NCI-H146 (cell line): ENCODE measurements around the gene MAF.

Experiments used
- DNase-seq: peaks from one replicate; lab custom pipeline; 2025; lab: John Stamatoyannopoulos, UW

The MAF gene

DNA sequence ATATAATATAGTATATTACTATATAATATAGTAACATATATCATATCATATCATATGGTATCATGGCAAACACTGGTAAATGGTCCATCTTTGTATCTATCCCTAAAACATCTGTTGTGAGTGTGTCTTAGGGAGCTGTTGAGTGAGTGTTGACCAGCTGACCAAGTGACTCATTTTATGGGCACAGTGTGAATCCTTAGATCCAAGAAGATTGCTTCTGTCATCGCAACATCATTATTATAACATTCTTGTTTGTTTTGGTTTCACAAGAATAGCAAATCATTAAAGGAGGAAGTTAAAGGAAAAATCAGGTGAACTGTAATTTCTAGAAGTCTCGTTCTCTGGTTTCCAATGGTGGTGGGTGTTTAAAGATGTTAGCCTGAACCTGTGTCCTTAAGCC, 11.7 kb upstream of the MAF start:
- no peak for DNase-seq

DNA sequence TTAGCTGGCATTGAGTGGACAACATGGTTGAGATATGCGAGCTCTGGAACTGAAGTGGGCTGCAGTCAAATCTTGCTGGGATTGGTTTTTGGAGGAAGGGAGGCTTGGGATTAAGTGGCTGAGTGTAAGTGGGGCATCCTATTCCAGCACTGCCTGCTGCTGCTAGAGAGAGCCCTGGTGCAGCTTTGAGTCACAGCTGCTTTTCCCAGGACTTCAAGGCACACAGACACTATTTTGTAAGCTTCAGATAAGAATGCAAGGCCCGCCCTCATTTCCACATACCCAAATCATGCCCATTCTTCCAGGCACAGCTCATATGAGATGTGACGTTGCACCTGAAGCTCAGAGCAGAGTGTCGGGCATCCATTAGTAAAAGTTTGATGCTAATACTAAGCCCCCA, 10.2 kb upstream of the MAF start:
- no peak for DNase-seq

DNA sequence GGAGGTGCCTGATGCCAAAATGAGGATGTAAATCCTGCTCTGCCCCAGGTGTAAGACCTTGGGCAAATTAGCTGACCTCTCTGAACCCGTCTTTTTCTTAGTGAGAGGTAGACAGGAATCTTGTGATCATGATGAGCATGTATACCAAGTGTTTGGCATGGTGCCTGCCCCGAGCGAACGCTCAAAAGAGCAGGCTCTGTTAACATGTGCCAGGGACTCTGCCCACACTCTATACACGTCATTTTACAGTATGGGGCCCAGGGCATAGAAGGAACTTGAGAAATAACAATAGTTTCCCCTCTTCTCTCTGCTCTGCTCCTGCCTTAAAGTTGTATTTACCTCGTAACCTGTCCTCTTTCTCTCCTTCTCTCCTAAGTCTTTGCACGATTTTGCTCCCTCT, 9.3 kb upstream of the MAF start:
- no peak for DNase-seq

DNA sequence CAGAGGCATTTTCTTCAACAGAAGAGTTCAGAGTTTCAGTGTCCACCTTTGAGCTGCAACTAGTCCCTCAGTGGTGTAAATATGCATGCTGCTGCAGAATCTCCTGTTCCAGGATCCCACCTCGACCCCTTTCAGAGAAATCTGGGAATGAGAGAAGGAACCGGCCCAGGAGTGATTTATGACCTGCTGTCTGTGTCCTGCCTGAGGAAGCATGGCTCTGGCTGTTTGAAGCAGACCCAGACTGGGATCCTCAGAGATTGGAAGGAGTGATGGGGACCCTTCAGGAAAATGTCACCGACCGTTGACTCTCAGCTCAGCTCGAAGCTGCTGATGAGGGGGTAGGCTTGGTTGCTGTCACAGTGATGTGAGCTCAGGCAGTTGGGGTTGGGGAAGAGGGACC, 8.4 kb upstream of the MAF start:
- no peak for DNase-seq

DNA sequence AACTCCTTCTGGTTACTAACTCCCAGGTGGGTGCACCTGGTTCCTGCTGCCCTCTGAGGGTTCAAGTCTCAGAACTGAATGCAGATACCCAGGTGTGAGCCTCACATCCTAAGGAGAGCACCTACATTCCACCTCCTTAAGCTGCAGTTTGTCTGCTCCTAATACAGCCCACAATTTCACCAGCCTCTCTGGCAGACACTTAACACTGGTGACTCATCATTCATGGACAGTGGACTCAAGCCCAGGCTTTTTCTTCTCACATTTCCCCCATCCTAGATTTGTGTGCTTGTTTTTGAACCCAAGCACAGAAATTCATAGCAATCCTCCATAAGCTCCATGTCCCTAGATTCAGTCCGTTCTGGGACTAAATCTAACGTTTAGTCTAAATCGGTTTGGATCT, 7.0 kb upstream of the MAF start:
- no peak for DNase-seq

DNA sequence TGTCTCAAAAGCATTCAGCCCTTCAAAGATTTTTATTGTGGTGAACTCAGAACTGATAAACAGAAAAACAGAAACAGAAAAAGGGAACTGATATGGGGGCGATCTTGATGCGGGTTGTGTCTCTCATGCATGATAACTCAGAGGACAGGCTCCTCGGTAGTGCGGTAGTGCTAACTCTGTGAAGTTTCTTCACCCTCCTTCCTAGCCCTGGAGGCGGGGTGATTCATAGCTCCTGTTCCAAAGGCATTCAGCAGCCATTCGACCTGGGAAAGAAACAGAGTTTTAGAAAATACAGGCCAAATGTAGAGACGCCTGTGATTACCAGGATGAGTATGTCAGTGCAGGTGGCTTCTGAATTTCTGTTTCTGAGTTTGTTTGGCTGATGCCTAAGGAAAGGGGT, 5.5 kb upstream of the MAF start:
- DNase-seq = no peak

DNA sequence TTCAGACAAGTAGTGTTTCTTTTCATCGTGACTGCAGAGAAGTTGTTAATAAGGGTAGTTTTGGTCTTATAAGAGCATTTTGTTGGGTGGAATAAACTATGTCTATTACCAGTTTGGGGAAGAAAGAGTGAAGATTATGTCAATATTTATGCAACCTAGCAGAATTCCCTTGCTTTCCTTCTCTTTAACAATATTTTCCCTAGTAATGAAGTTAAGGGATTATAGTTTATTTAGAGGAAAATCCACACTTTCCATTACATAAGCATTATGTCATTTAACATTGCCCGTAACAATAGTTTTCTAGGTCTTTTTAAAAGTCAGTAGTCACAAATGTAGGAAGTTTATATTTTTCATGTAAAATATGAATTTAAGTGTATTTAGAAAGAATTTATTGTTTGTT, 2.5 kb upstream of the MAF start:
- DNase-seq = no peak

DNA sequence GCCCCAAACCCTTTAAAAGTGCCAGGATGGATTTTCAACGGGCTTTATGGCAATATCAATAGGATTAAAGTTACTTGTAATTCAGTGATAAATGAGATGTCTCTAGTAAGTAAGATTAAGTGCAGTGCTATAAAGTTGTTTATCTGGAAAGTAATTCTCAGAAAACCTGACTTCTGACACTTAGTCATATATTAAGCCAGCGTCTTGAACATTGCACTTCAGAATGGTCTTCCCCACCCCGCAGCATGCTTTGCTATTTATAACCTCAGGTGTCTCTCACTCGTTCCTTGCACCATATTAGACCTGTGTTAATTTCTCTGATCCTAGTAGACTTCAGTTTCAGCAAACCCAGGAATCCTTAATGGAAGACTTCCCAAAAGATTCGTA, 2.1 kb upstream of the MAF start:
- DNase-seq = no peak

DNA sequence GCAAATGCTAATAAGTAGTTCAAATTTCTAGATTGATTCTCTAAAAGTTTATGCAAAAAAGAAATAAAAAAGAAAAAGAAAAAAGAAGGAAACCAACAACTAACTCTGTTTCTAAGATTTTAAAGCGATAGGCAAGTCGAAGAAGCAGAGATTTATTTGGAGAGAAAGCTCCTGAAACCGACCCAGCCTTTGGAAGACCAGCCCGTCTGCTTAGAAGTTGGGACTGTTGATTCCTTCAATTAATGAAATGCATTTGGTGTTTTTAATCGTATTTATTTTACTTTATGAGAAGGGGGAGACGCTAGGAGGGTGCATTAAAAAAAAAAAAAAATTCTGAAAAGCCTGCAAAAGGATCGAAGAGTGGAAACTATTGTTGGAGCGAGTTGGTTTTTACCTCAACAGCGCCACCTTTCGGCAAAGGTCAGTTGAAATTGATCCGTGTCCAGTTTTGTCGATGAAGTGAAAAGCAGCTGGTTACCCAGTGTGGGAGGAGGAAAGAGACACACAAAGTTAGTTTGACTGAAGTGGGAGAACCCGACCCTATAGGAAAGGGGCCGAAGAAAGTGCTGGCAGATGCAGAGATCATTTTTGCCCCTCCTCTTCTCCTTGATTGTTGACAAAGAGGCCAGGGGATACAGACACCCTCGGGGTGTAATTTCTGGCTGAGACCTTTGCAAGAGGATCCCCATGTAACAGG, 1.5 kb upstream of the MAF start:
- peak; percentile 48 for DNase-seq

DNA sequence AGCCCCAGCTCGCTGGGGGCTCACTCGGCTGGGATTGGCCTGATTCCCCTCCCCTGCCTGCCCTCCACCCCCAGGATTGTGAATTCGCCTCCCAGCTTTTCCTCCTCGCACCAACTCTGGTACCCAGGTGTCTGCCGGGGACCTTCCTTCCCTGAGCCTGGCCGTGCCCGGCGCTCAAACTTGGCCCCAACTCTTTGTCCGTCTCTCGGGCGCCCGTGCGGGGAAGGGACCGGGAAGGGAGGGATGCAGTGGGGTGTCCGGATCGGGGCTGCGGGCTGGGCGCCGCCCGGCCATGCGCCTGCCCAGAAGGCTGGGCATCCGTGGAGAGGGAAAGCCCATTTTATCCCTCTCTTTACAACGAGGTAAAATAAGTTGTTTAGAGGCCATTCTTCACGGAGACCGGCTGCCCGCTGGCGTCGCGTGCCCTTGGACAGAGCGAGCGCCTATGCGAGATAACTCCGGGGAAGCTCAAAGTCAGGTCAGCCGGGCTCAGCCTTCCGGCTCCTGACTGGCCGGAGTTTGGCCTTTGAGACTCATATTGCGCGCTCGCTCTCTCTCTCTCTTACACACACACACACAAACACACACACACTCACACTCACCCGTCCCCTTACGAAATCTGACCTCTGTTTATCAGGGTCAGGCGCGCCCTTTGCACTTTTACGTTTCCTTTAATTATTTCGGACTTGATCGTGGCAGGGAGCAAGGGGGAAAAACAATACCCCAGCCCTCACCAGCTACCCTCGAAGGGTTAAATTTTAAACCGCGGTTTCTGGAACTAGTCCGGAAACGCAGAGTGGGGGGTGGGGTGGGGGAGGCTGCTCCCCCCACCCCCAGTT, 774 bp upstream of the MAF start:
- peak; percentile 18 for DNase-seq

DNA sequence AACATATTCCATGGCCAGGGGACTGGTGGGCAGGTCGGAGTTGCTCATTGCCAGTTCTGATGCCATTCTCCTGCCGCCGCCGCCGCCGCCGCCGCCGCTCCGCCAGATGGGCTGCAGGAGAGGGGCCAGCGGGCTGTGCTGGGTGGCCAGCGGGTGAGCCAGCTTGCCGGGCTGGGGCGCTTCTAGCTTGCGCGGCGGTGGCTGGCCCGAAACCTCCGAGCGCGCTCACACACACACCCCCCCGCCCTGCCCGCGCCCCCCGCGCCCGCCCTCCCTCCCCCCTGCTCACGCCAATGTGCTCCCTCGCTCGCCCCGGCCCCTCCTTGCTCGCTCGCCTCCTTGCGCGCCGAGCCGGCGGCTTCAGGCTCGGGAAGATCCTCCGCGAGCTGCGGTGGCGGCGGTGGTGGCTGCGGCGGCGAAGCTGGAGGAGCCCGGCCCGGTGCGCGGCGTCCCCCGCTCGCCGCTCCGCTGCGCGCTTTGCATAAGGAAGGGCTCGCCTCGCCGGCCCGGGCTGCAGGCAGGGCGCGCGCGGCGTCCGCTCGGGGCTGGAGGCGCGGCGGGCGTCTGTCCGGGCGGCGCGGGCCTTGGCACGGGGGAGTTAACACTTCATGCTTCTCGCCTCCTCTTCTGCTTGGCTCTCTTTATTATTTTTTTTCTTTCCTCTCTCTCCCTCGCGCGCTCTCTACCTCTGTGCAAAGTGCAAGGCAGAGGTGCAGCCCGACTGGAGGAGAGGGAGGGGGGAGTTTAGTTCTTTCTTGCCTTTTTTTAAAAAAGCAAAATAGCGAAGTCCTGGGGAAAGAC, 500 bp downstream of the MAF start:
- DNase-seq = peak; percentile 67

DNA sequence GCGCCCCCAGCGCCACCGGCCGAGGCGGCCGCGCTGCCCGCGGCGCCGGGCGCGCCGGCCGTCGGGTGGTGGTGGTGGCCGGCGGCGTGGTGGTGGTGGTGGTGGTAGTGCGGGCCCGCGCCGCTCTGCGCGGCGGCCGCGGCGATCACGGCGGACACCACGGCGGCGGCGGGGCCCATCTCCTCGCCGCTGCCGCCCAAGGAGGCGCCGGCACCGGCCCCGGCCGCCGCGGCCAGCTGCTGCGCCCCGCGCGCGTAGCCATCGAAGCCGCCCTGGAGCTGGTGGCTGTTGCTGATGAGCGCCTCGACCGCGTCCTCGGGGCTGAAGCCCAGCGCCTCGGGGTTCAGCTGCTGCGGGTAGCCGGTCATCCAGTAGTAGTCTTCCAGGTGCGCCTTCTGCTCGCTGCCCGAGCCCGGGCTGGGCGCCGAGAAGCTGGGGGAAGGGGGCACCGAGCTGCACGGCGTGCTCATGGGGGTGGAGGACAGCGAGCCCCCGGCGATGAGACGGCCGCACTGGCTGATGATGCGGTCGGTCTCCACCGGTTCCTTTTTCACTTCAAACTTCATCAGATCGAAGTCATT, 1.2 kb downstream of the MAF start:
- peak; percentile 32 for DNase-seq

DNA sequence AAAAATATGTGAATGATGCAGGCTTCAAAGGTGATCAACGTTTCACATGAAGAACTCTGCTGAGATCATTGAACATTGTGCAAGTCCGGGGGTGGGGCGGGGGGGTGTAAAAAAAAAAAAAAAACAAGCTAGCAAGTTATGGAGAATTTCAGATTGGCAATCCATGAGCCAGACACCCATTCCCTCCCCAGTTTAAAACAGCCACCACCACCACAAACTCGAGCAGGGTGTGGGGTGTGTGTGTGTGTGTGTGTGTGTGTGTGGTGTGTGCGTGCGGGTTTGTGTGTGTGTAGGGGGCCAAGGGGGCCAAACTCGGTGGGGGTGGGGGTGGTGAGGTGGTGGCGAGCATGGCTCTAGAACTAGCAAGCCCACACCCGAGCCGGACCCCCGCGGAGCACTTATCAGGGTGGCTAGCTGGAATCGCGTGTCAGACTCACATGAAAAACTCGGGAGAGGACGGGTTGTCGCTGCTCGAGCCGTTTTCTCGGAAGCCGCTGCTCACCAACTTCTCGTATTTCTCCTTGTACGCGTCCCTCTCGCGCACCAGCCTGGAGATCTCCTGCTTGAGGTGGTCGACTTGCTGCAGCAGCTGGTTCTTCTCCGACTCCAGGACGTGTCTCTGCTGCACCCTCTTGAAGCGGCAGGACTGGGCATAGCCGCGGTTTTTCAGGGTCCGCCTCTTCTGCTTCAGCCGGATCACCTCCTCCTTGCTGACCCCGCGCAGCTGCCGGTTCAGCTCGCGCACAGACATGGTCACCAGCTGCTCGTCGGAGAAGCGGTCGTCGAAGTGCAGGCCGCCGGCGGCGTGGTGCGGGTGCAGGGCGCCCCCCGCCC, 2.0 kb downstream of the MAF start:
- DNase-seq = peak; percentile 55

DNA sequence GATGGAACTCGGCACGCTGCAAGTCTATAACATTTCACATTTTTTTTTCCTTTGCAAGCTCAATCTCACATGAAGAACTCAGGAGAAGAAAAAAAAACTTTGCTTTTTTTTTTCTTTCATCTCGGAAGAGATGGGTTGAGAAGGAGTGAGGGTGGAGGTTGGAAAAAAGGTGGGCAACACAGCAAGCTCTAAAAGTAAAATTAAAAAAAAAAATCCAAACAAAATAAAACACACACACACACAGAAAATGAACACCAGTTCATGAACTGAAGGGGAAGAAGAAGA, 2.5 kb downstream of the MAF start:
- no peak for DNase-seq

DNA sequence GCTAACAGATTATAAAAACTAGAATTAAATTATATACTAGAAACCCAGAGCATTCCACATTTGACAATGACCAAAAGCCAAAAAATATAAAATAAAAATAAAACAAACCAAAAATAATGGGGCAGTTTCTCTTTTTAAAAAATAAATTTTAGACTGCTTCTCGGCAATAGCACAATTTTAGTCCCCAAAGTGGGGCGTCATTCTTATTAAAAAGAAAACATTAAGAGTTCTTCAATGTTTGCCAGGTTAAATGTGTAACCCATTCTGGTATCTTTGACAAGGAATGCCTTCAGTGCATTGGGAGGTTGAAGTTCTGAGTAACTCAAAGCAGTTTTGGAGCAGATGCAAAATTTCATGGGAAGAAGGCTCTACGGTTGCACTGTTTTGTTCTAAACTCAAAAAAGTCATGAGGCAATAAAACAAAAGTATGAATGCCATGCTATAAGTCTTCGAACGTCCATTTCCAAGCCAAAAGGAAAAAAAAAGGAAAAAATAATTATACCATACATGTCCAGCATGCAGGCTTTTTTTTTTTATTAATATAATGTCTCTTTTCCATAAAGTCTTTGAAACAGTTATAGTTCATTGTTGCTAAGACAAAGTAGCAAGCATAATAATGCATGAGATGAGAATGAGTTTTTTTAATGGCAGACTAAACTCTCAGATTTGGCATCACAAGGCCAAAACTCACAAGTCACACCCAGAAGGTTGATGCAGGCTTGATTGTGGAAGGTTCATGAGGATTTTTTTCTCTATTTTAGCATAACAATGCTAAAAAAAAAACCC, 3.1 kb downstream of the MAF start:
- DNase-seq = no peak

DNA sequence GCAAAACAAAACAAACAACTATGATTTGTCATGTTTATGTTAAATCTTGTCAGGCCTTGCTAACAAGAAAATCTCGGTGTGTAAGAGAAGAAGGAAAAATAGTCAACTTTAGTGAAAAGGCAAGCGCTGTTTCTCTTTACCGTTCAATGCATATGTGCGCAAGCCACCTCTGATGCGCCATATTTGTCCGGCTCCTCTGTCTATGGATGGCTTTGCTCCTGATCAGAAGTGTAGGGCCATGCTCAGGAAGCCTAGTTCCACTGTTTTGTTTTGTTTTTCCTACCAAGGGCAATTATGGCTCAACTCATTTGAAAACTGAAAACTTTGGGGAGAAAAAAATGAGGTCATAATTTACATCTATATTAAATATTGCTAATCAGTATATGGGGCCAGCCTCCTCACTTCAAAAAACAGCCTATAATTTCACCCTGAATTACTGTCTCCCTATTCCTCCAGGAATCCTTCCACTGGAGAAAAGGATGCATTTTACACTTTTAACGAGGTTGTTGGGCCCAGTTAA, 4.5 kb downstream of the MAF start:
- DNase-seq = no peak

DNA sequence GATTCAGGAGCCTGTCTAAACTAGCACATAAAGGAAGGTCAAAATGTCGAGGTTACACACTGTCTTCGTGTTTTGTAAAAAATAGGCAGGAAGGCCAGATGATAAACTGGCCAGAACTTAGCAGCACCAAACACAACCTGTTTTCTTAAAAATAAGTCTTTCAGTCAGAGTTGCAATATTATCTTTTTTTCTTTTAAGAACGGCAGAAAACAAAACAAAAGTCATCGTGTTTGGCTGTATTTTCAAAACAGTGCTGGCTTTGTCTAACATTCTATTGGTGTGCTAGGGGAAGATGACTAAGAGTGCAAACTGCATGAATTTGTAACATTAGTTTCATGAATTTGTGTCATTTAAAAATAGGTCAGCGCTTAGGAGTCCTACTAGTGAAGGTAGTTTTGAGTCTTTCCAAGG, 5.3 kb downstream of the MAF start:
- DNase-seq = no peak

DNA sequence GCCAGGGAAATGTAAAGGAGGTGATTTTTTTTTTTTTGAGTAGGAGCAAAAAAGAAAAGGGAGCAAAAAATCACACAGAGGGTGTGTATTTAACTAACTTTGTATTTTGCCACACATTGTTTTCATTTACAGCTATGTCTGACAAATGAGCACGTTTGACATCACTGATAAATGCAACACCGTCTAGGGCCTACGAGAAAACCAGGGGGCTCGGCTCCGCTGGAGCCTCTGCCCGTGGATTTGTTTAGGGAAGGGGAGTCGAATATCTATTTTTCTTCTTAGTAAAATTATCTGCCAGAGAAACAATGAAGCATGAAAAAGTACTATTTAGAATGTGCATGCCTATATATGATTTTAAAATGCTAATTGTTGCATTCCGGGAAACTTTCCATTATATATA, 6.8 kb downstream of the MAF start:
- no peak for DNase-seq

DNA sequence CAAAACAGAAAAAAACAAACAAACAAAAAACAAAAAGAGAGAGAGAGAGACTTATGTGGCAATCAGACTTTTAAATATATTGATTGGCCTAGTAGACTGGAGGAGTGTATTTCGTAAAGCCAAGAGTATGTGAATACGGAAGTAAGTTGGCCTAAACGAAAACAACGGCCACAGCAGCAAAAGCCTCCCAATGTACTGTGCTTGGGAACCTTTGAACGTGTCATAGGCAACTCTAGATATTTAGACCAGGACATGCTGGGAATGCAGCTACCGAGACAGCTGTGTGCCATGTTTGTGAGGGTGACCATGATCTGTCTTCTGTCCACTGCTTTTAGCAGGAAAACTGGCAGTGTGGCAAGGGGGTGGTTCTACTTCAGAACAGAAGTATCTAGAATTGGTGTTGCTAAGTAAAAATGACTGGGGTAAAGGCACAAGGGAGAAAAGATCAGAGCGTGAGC, 7.4 kb downstream of the MAF start:
- no peak for DNase-seq

DNA sequence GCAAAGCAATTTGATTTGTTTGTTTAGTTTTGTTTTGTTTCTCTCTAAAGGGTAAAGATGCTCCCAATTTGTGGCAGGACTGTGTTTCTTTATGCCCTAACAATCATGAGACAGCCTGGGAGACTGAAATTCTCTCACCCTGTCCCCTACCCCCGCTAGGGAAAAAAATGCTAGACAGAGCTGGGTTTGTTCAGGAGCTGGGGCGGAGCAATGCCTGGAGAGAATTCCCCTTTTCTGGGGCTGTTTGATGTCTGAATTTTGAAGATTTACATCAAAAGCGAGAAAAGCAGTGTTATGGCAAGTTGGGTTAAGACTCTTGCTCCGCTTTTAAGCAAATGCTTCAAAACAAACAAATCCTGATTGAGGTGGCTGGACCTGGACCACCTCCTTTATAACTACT, 8.4 kb downstream of the MAF start:
- no peak for DNase-seq

DNA sequence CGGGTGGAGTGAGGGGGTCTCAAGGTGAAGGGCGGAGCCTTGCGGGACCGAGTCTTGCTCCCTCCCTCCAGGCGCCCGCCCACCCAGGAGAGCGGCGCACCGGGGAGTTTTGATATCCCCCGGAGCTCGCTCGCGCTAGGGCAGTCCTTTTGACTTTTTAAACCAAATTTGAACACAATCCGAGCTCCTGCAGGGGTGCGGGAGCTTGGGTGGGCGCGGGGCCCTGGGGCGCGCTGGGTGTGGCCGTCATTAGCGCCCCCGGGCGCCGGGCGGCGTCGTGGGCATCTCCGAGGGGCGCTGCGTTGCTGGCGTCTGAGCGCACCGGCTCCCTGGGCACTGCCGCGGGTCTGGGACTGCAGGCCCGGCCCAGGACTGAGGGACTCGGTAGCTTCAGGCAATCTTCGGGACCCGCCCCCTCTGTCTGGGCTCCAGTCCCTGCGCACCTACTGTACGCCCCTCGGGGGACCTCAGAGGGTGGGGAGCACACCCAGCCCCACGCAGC, 10.9 kb downstream of the MAF start:
- no peak for DNase-seq
